Inflammatory macrophage treated with lipopolysaccharide for 1 hour (primary cell): Measurements from ENCODE around the gene GMFB.
"Not testable (repeated sequence)": the region's sequence is repeated elsewhere in the genome, so short reads cannot be mapped to it uniquely, and the experiment has no call there.

Source experiments
- DNase-seq, 2 donors: peaks; one replicate each; pipeline ENCODE4 v3.0.0-alpha.2; 2020 to 2022

Gene GMFB

DNA sequence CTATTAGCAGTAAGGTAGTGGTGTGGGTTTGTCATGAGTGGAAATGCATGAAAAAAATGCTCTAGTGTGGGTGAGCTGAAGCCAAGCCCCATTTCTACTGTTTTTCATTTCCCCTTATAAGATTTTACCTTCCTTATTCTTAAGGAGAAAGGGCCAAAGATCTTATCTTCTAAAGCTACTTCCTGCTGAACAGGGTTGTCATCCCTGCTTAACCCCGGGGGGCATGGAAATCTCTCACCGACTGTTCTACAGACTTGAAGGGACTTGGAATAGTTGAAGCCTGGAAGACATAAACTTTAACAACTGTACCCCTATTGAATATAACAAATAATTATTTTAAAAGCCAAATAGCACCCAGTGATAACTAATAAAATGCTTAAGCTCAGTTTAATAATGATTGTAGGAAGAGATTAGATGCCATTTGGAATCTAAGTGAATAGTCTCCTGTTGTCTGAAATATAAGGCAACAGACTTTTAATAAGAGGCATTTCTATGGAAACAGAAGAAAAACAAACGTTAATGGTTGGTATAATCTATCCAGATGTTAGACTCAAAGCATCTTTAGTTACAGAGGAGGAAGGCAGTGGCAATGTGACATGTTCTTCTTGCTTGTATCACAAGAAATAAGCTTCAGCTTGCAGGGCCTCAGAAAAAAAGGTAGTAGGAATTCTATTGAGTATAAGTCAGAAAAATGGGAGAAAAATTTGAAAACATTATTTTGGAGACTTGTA is 1.8 kb upstream of the GMFB start:
- no peak for DNase-seq

- DNase-seq, result no peak
These were observed 1.1 kb upstream of the GMFB start for GRCh38 chr14:54489731-54490444.

- no peak for DNase-seq
These were observed 521 bp upstream of the GMFB start for GRCh38 chr14:54489318-54489683.

GRCh38 chr14:54488318-54488645 is 498 bp downstream of the GMFB start:
- peak in 1 of 2 donors; percentile 31 for DNase-seq

GRCh38 chr14:54487771-54488170 is 1.0 kb downstream of the GMFB start:
- DNase-seq, result peak; percentile 39 to 41

GRCh38 chr14:54486685-54487084 is 2.1 kb downstream of the GMFB start:
- no peak for DNase-seq

DNA sequence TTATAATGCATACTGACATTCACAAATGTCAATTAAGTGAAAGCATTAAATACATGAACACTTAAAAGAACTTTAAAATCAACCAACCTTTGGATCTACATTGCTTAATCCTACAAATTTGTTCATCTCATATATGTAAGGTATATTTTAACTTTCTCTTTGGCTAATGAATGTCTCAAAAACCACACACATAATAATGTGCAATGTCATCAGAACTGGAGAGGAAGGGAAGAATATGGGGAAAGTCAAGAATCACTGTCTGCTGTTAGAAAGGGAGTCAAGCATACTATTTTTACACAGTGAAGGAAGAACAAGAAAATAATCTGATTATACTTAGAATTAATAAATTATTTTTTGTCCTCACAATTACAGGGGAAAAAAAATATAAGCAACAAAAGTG is 4.9 kb downstream of the GMFB start:
- DNase-seq, result peak in 1 of 2 donors; percentile 37

DNA sequence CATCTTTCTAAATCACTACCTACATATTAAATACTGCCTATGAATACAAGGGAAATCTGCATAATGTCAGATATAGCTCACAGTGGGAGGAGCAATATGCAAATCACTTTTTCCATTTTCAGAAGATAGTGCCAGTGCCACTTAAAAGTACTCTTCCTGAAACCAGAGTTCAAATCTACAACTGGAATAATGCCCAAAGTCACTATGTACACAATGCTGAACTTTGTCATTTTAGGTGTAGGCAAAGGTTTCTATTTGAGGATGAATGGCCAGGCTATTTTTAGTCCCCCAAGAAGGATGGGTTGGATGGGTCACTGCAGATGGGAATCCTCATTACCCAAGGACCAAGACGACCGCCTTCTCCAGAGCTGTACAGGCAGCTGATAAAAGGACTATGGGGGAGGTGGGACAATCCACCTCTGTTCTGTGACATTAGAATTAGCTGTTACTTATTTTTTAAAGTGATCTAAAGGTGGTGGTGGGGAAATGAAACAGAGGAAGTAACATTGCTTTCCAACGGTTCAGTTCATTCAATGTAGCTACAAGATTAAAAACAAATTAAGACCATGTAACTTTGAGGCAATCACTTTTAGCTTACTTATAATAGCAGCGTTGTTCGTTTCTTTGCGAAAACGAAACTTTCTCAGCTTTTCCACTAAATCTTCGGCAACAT is 5.6 kb downstream of the GMFB start:
- DNase-seq, result no peak

- DNase-seq, result no peak
These were observed 7.1 kb downstream of the GMFB start for GRCh38 chr14:54481695-54482094.

DNA sequence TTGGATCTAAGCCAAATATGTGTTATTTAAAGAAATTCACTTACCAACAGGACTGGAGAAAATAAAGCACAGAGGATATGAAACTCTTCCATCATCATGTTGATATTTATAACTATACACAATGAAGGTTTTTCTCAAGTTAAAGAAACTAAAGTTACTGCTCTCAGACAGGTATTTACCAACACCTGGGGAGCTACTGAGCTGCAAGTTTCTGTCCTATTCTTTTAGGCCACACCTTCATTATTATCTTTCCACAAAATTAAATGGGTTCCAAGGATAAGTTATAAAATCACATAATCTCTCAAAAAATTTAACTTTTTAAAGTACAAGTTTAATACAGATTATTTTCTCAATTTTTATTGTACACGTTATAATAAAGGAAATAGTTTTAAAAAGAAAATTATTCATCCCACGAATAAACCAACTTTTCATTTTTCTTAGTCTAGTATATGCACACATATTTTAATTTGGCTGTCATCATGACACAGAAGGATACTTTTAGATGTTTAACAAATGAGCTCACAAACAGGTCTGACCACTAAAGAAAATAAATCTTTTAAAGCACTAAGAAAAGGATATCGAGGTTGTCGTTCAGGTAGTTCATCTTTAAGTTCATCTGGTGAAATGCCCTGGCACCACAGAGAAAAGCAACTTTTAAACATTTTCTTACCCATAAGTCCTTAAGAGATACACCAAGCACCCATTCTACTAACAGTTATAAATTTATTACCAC is 7.8 kb downstream of the GMFB start:
- DNase-seq, result no peak

- no peak for DNase-seq
These were observed 10.1 kb downstream of the GMFB start for GRCh38 chr14:54478636-54479215.

DNA sequence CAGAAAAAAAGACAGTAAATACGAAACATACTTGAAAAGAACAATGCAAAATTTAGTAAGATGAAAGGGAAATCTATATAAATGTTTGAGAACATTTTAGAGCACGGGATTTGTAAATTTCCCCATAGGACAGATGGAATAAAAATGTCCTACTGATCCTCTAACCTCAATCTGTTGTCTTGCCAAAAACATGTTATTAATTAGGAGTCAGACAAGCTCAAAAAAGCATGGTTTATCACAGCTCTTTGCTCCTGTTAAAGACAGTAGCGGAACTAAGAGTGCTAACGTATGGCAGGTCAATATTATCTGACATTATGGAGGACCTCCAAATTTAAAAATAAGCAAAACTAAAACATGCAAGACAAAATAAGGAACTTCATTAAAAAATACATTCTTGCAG is 12.9 kb downstream of the GMFB start:
- no peak for DNase-seq

GRCh38 chr14:54475187-54475899 is 13.4 kb downstream of the GMFB start:
- DNase-seq, result no peak

DNA sequence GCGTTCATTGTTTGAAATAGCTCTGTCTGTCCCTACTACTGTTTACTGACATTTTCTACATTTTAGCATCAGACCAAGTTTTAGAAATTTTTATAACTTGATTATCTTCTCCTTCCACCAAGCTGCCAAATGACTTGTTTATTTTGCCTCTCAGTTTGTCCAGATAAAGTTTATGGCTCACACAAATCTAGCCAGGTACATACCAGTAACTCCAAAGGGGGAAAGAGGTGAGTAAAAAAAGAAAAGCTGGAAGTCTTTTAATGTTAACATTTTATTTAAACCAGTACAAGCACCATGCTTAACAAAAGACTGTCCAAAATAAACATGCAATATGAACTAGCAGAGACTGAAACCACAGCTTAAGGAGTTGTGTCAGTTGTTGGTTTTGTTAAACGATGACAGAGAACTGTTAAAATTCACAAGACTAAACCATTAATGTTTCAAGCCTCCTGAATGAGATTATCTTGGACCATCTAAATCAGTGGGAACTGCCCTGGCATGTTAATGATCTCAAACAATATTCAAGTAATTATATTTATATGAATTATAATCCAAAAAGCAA is 14.5 kb downstream of the GMFB start:
- DNase-seq, result no peak

GRCh38 chr14:54472315-54472714 is 16.5 kb downstream of the GMFB start:
- no peak for DNase-seq

DNA sequence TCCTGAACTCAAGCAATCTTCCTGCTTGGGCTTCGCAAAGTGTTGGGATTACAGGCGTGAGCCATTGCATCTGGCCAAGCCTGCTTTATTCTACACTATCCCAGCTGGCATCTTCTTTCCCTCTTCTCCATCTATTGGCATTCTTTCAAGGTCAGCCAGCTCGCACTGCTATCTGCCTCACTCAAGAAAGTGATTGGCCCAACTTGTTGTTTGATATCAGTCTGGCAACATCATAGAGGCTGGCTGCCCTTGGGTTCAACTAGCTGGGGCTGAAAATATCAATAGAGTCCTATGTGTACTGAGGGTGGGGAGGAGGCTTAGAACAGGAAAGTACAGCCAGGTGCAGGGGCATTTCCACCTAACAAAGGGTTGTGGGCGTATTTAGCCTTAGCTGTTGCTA is 17.1 kb downstream of the GMFB start:
- DNase-seq, result no peak

GRCh38 chr14:54470701-54471100 is 18.1 kb downstream of the GMFB start:
- DNase-seq, result no peak

DNA sequence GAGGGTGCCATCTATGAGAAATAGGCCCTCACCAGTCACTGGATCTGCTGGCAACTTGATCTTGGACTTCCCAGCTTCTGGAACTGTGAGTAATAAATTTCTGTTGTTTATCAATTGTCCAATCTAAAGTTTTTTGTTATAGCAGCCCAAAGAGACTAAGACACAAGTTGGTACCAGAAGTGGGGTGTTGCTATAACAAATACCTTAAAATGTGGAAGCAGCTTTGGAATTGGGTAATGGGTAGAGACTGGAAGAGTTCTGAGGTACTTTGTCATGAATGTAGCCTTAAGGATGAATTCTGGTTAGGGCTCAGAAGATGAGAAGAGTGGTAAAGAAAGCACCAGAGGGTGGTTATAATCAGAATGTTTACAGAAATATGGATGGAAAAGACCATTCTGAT is 21.5 kb downstream of the GMFB start:
- DNase-seq, result no peak

DNA sequence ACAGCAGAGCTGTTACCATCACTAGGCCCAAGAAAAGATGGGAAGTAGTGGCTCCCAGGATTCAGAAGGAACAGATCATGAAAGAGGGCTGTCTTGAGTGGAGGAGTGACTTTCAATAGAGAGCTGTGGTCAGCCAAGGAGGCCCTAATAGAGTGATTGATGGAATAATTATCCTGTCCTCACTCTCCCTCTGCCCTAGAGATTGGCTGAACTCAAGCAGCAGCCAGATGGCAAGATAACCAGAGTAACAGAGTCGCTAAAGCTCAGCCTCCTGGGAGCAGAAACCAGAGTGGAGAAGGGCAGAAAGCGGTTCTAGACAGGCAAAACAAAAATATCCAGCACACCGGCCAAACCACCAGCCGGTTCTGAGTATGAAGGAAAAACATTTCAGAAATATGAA is 23.1 kb downstream of the GMFB start:
- DNase-seq, result no peak

GRCh38 chr14:54462048-54462447 is 26.7 kb downstream of the GMFB start:
- DNase-seq, result peak; percentile 40 to 44

DNA sequence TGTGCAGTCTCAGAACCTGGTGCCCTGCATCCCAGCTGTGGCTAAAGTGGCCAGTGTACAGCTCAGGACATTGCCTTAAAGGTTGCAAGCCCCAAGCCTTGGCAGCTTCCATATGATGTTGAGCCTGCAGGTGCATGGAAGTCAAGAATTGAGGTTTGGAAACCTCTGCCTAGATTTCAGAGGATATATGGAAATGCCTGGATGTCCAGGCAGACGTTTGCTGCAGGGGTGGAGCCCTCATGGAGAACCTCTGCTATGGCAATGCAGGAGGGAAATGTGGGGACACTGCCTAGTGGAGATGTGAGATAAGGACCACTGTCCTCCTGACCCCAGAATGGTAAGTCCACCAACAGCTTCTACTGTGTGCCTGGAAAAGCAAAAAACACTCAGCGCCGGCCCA is 29.7 kb downstream of the GMFB start:
- DNase-seq, result no peak

GRCh38 chr14:54458536-54458935 is 30.2 kb downstream of the GMFB start:
- not testable (repeated sequence) for DNase-seq
